Measurements from ENCODE around the gene NEDD9. TPM values are rescaled to one million over a fixed set of nuclear protein-coding genes. Genes with fewer than 3 reads are reported as not detected.

The NEDD9 gene
- total RNA-seq, 1 donor from 2014 or later = 21.4 TPM

GRCh38 chr6:11210386-11211138 is 21.9 kb downstream of the NEDD9 start:
- Histone ChIP-seq H3K9me3 (ENCODE audit: control insufficient read depth in 3 of 3, low read length in 3 of 3) (no peaks in the 10 kb centered on the region), H3K36me3 (ENCODE audit: control insufficient read depth in 3 of 3, insufficient read depth in 3 of 3, low read length in 3 of 3) (peaks cover 0 to 4% (median 0%) of the 10 kb centered on the region in 3 donors), H3K4me3 (ENCODE audit: low read length in 3 of 3) (no peak overlapping the region), H3K4me1 (ENCODE audit: control insufficient read depth in 3 of 3, insufficient read depth in 3 of 3, low read length in 3 of 3) (peaks cover 60 to 64% (median 63%) of the 10 kb centered on the region in 3 donors), H3K27ac (ENCODE audit: low read depth, low read length) (peak overlapping the region; percentile 23), H3K27me3 (ENCODE audit: control insufficient read depth in 3 of 3, insufficient read depth in 3 of 3, low read length in 3 of 3) (no peaks in the 10 kb centered on the region), H3K9ac (ENCODE audit: low read depth in 1 of 3, low read length in 3 of 3) (peak overlapping the region in 1 of 3 donors; percentile 11)

- H3K9ac ChIP-seq (ENCODE audit: low read depth in 1 of 3, low read length in 3 of 3) = peak overlapping the region in 1 of 3 donors; percentile 11
- peaks cover 57 to 64% (median 60%) of the 10 kb centered on the region in 3 donors for H3K4me1 ChIP-seq (ENCODE audit: control insufficient read depth in 3 of 3, insufficient read depth in 3 of 3, low read length in 3 of 3)
Observed at GRCh38 chr6:11209906-11210305, 22.6 kb downstream of the NEDD9 start.

GRCh38 chr6:11209369-11209768 is 23.1 kb downstream of the NEDD9 start:
- Histone ChIP-seq H3K27me3 (ENCODE audit: control insufficient read depth in 3 of 3, insufficient read depth in 3 of 3, low read length in 3 of 3) (no peaks in the 10 kb centered on the region), H3K4me1 (ENCODE audit: control insufficient read depth in 3 of 3, insufficient read depth in 3 of 3, low read length in 3 of 3) (peaks cover 52 to 61% (median 55%) of the 10 kb centered on the region in 3 donors), H3K27ac (ENCODE audit: low read depth, low read length) (no peak overlapping the region), H3K9ac (ENCODE audit: low read depth in 1 of 3, low read length in 3 of 3) (no peak overlapping the region), H3K9me3 (ENCODE audit: control insufficient read depth in 3 of 3, low read length in 3 of 3) (no peaks in the 10 kb centered on the region), H3K36me3 (ENCODE audit: control insufficient read depth in 3 of 3, insufficient read depth in 3 of 3, low read length in 3 of 3) (peaks cover 0 to 4% (median 2%) of the 10 kb centered on the region in 3 donors), H3K4me3 (ENCODE audit: low read length in 3 of 3) (no peak overlapping the region)

More at GRCh38 chr6:11209906-11210305, 22.6 kb downstream of the NEDD9 start:
- Histone ChIP-seq H3K27me3 (ENCODE audit: control insufficient read depth in 3 of 3, insufficient read depth in 3 of 3, low read length in 3 of 3) (no peaks in the 10 kb centered on the region), H3K36me3 (ENCODE audit: control insufficient read depth in 3 of 3, insufficient read depth in 3 of 3, low read length in 3 of 3) (peaks cover 0 to 4% (median 2%) of the 10 kb centered on the region in 3 donors), H3K27ac (ENCODE audit: low read depth, low read length) (peak overlapping the region; percentile 23), H3K4me3 (ENCODE audit: low read length in 3 of 3) (no peak overlapping the region), H3K9me3 (ENCODE audit: control insufficient read depth in 3 of 3, low read length in 3 of 3) (no peaks in the 10 kb centered on the region)

GRCh38 chr6:11208854-11209253 is 23.6 kb downstream of the NEDD9 start:
- Histone ChIP-seq H3K27ac (ENCODE audit: low read depth, low read length) (no peak overlapping the region), H3K36me3 (ENCODE audit: control insufficient read depth in 3 of 3, insufficient read depth in 3 of 3, low read length in 3 of 3) (peaks cover 0 to 4% (median 2%) of the 10 kb centered on the region in 3 donors), H3K9me3 (ENCODE audit: control insufficient read depth in 3 of 3, low read length in 3 of 3) (no peaks in the 10 kb centered on the region), H3K4me3 (ENCODE audit: low read length in 3 of 3) (no peak overlapping the region), H3K9ac (ENCODE audit: low read depth in 1 of 3, low read length in 3 of 3) (no peak overlapping the region), H3K27me3 (ENCODE audit: control insufficient read depth in 3 of 3, insufficient read depth in 3 of 3, low read length in 3 of 3) (no peaks in the 10 kb centered on the region), H3K4me1 (ENCODE audit: control insufficient read depth in 3 of 3, insufficient read depth in 3 of 3, low read length in 3 of 3) (peaks cover 47 to 56% (median 50%) of the 10 kb centered on the region in 3 donors)

GRCh38 chr6:11208267-11208666 is 24.2 kb downstream of the NEDD9 start:
- H3K27ac ChIP-seq (ENCODE audit: low read depth, low read length) = peak overlapping the region; percentile 68

GRCh38 chr6:11207199-11207968 is 25.1 kb downstream of the NEDD9 start:
- H3K27ac ChIP-seq (ENCODE audit: low read depth, low read length) = peak overlapping the region; percentile 68
- H3K9me3 ChIP-seq (ENCODE audit: control insufficient read depth in 3 of 3, low read length in 3 of 3) = no peaks in the 10 kb centered on the region
- peaks cover 0 to 4% (median 2%) of the 10 kb centered on the region in 3 donors for H3K36me3 ChIP-seq (ENCODE audit: control insufficient read depth in 3 of 3, insufficient read depth in 3 of 3, low read length in 3 of 3)
- no peak overlapping the region for H3K9ac ChIP-seq (ENCODE audit: low read depth in 1 of 3, low read length in 3 of 3)
- peaks cover 32 to 48% (median 40%) of the 10 kb centered on the region in 3 donors for H3K4me1 ChIP-seq (ENCODE audit: control insufficient read depth in 3 of 3, insufficient read depth in 3 of 3, low read length in 3 of 3)
- no peak overlapping the region for H3K4me3 ChIP-seq (ENCODE audit: low read length in 3 of 3)
- no peaks in the 10 kb centered on the region for H3K27me3 ChIP-seq (ENCODE audit: control insufficient read depth in 3 of 3, insufficient read depth in 3 of 3, low read length in 3 of 3)

More at GRCh38 chr6:11208267-11208666, 24.2 kb downstream of the NEDD9 start:
- Histone ChIP-seq H3K9ac (ENCODE audit: low read depth in 1 of 3, low read length in 3 of 3) (no peak overlapping the region), H3K4me3 (ENCODE audit: low read length in 3 of 3) (no peak overlapping the region), H3K4me1 (ENCODE audit: control insufficient read depth in 3 of 3, insufficient read depth in 3 of 3, low read length in 3 of 3) (peaks cover 41 to 50% (median 47%) of the 10 kb centered on the region in 3 donors), H3K9me3 (ENCODE audit: control insufficient read depth in 3 of 3, low read length in 3 of 3) (no peaks in the 10 kb centered on the region), H3K36me3 (ENCODE audit: control insufficient read depth in 3 of 3, insufficient read depth in 3 of 3, low read length in 3 of 3) (peaks cover 0 to 4% (median 2%) of the 10 kb centered on the region in 3 donors), H3K27me3 (ENCODE audit: control insufficient read depth in 3 of 3, insufficient read depth in 3 of 3, low read length in 3 of 3) (no peaks in the 10 kb centered on the region)

GRCh38 chr6:11206576-11206975 is 25.9 kb downstream of the NEDD9 start:
- Histone ChIP-seq H3K4me3 (ENCODE audit: low read length in 3 of 3) (no peak overlapping the region), H3K27me3 (ENCODE audit: control insufficient read depth in 3 of 3, insufficient read depth in 3 of 3, low read length in 3 of 3) (no peaks in the 10 kb centered on the region), H3K27ac (ENCODE audit: low read depth, low read length) (peak overlapping the region; percentile 68), H3K9me3 (ENCODE audit: control insufficient read depth in 3 of 3, low read length in 3 of 3) (no peaks in the 10 kb centered on the region), H3K9ac (ENCODE audit: low read depth in 1 of 3, low read length in 3 of 3) (no peak overlapping the region), H3K36me3 (ENCODE audit: control insufficient read depth in 3 of 3, insufficient read depth in 3 of 3, low read length in 3 of 3) (peaks cover 0 to 4% (median 2%) of the 10 kb centered on the region in 3 donors), H3K4me1 (ENCODE audit: control insufficient read depth in 3 of 3, insufficient read depth in 3 of 3, low read length in 3 of 3) (peaks cover 30 to 44% (median 38%) of the 10 kb centered on the region in 3 donors)

- Histone ChIP-seq H3K9ac (ENCODE audit: low read depth in 1 of 3, low read length in 3 of 3) (no peak overlapping the region), H3K9me3 (ENCODE audit: control insufficient read depth in 3 of 3, low read length in 3 of 3) (no peaks in the 10 kb centered on the region), H3K4me1 (ENCODE audit: control insufficient read depth in 3 of 3, insufficient read depth in 3 of 3, low read length in 3 of 3) (peaks cover 19 to 29% (median 28%) of the 10 kb centered on the region in 3 donors), H3K4me3 (ENCODE audit: low read length in 3 of 3) (no peak overlapping the region), H3K36me3 (ENCODE audit: control insufficient read depth in 3 of 3, insufficient read depth in 3 of 3, low read length in 3 of 3) (peaks cover 0 to 5% (median 4%) of the 10 kb centered on the region in 3 donors), H3K27ac (ENCODE audit: low read depth, low read length) (no peak overlapping the region), H3K27me3 (ENCODE audit: control insufficient read depth in 3 of 3, insufficient read depth in 3 of 3, low read length in 3 of 3) (no peaks in the 10 kb centered on the region)
Observed at GRCh38 chr6:11204794-11205366, 27.6 kb downstream of the NEDD9 start.

GRCh38 chr6:11204005-11204399 is 28.5 kb downstream of the NEDD9 start:
- Histone ChIP-seq H3K27ac (ENCODE audit: low read depth, low read length) (no peak overlapping the region), H3K4me1 (ENCODE audit: control insufficient read depth in 3 of 3, insufficient read depth in 3 of 3, low read length in 3 of 3) (peaks cover 19 to 24% (median 21%) of the 10 kb centered on the region in 3 donors)

More at GRCh38 chr6:11204005-11204399, 28.5 kb downstream of the NEDD9 start:
- Histone ChIP-seq H3K4me3 (ENCODE audit: low read length in 3 of 3) (no peak overlapping the region), H3K36me3 (ENCODE audit: control insufficient read depth in 3 of 3, insufficient read depth in 3 of 3, low read length in 3 of 3) (peaks cover 0 to 5% (median 0%) of the 10 kb centered on the region in 3 donors), H3K27me3 (ENCODE audit: control insufficient read depth in 3 of 3, insufficient read depth in 3 of 3, low read length in 3 of 3) (no peaks in the 10 kb centered on the region), H3K9ac (ENCODE audit: low read depth in 1 of 3, low read length in 3 of 3) (no peak overlapping the region), H3K9me3 (ENCODE audit: control insufficient read depth in 3 of 3, low read length in 3 of 3) (no peaks in the 10 kb centered on the region)

All from skeletal muscle tissue (tissue), 4 donors.